Body of pancreas (tissue), 4 donors: ENCODE measurements around the gene RNF113B. TPM values are rescaled to one million over a fixed set of nuclear protein-coding genes. Genes with fewer than 3 reads are reported as not detected.

ENCODE experiments used
- ATAC-seq: fragments of 150-250 bp; one replicate; pipeline ENCODE4 v1.9.1; 2016
- DNase-seq, 4 donors: peaks; one replicate each; pipeline ENCODE4 v3.0.0-alpha.2; 2019
- H3K27ac ChIP-seq, 4 donors: fragments of 200-600 bp; sonication (generic); 1 replicate in 3 of 4; 2 replicates in 1 of 4; pipeline versions ENCODE4 v1.5.1 to v1.6.1; 2016 to 2019; ENCODE audit warnings: mild to moderate bottlenecking in 1 of 4, mixed read lengths in 1 of 4, moderate library complexity in 1 of 4
- H3K27me3 ChIP-seq, 2 donors: fragments of 200-600 bp; sonication (generic); one replicate each; pipeline ENCODE4 v1.6.0; 2016; ENCODE audit warnings: mild to moderate bottlenecking in 1 of 2
- H3K36me3 ChIP-seq, 2 donors: fragments of 200-600 bp; sonication (generic); replicated peaks in 1 of 2; 2 replicates each; pipeline ENCODE4 v1.5.1; 2016; ENCODE audit warnings: low read depth in 2 of 2; ENCODE audit not compliant: insufficient read depth in 1 of 2
- H3K4me1 ChIP-seq: fragments of 200-600 bp; sonication (generic); one replicate; pipeline ENCODE4 v1.6.0; 2016
- H3K4me3 ChIP-seq, 2 donors: fragments of 200-600 bp; sonication (generic); 1 replicate in 1 of 2; 2 replicates in 1 of 2; pipeline ENCODE4 v1.5.1; 2016 to 2019
- H3K9me3 ChIP-seq, 3 donors: fragments of 200-600 bp; sonication (generic); 1 replicate in 2 of 3; 2 replicates in 1 of 3; pipeline ENCODE4 v1.5.1; 2016
- CTCF ChIP-seq, 7 experiments: fragments of 450-650 bp in 4 of 7; fragments of 200-600 bp in 3 of 7; sonication (generic) in 3 of 7; IDR thresholded peaks; one replicate each; pipeline ENCODE4 v1.5.1; 2016 to 2019; ENCODE audit warnings: antibody characterized with exemption in 7 of 7
- POLR2A ChIP-seq, 3 donors: fragments of 450-650 bp; IDR thresholded peaks; one replicate each; pipeline ENCODE4 v1.6.1; 2016; ENCODE audit warnings: antibody characterized with exemption in 3 of 3, mild to moderate bottlenecking in 2 of 3
- WGBS, 2 donors: methylation state at CpG; one replicate each; pipeline ENCODE4 v1.1.5; 2017; 5-methylcytosine and 5-hydroxymethylcytosine counted together
- intact Hi-C: fragments of 100-400 bp; cut with DNase I; formaldehyde crosslinking; loops from one replicate; pipeline ENCODE4 v1.15.1; 2023
- total RNA-seq, 2 donors: library from RNA; depleted of rRNA; stranded (reverse); fragments of >200 nt; gene quantifications; one replicate each; pipeline ENCODE4 v1.1.0, GENCODE V29; 2016

Gene RNF113B
- total RNA-seq, 2 donors from 2014 or later = not detected

DNA sequence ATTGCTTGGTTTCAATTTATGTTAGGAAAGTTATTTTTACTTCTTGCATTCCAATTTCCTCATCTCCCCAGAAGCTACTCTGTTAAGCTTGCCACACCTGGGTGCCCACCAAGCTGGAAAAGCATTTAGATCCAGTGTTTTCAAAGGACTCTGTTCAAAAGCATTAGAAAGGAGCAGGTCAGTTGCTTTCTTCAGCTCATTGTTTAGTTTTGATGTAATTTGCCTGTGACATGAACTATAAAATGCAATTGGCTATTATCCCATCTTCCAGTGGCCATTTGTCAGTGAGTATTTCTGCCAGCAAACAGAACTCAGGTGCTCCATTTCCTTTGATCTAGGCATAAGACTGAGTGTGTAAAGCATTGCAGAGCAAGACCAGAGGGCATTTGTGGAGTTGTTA lies 46.7 kb upstream of the RNF113B start:
- TF ChIP-seq CTCF (IDR thresholded peaks at IDR 0.05) (no peak), POLR2A (IDR thresholded peaks at IDR 0.05) (no peak)
- Histone ChIP-seq H3K4me3 (no peak overlapping the region), H3K4me1 (peaks cover 59% of the 10 kb centered on the region), H3K27ac (peak overlapping the region; percentile 66 to 84 (median 74)), H3K27me3 (no peaks in the 10 kb centered on the region), H3K9me3 (no peaks in the 10 kb centered on the region), H3K36me3 (no peaks in the 10 kb centered on the region)
- intact Hi-C loops = loop anchor here (10.0 kb wide), 1 partner anchor 51 kb away; no protein-coding TSS in a partner anchor
- DNase-seq = peak in 1 of 4 donors; percentile 15
- ATAC-seq = no peak

DNA sequence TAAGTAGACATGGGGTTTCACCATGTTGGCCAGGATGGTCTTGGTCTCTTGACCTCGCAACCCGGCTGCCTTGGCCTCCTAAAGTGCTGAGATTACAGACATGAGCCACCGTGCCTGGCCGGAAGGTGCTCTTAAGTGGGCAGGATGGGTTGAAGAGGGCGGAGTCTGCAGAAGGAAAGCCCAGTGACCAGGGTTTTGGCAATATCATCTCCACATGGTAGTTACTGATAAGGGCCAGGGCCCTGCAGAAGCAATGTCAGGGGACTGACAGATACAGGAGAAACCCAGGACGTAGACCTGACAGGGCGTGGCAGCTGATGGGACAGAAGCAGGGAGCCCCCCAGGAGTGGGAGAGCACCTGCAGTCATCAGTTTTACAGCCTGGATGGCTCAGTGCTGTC lies 45.7 kb upstream of the RNF113B start:
- H3K27me3 ChIP-seq = no peaks in the 10 kb centered on the region
- DNase-seq (peak in 3 of 4 donors; percentile 29 to 46 (median 36)), ATAC-seq (no peak)
- no peak overlapping the region for H3K4me3 ChIP-seq
- intact Hi-C loops = loop anchor here (10.0 kb wide), 1 partner anchor 52 kb away; no protein-coding TSS in a partner anchor
- TF ChIP-seq CTCF (IDR thresholded peaks at IDR 0.05) (no peak), POLR2A (IDR thresholded peaks at IDR 0.05) (no peak)
- peaks cover 59% of the 10 kb centered on the region for H3K4me1 ChIP-seq
- no peaks in the 10 kb centered on the region for H3K9me3 ChIP-seq
- no peaks in the 10 kb centered on the region for H3K36me3 ChIP-seq
- peak overlapping the region; percentile 66 to 84 (median 74) for H3K27ac ChIP-seq
- WGBS, 2 donors = 59 to 61% methylated on average over 6 to 7 of the region's 7 CpGs

- 8 to 22% methylated on average over 5 of the region's 5 CpGs for WGBS, 2 donors
- peaks cover 59% of the 10 kb centered on the region for H3K4me1 ChIP-seq
Measured at GRCh38 chr13:98222081-98222554, 45.0 kb upstream of the RNF113B start.

GRCh38 chr13:98221234-98221633 lies 44.2 kb upstream of the RNF113B start:
- Histone ChIP-seq H3K27ac (peak overlapping the region in 3 of 4 donors; percentile 66 to 84 (median 82)), H3K36me3 (no peaks in the 10 kb centered on the region), H3K27me3 (no peaks in the 10 kb centered on the region), H3K4me3 (no peak overlapping the region), H3K9me3 (no peaks in the 10 kb centered on the region), H3K4me1 (peaks cover 65% of the 10 kb centered on the region)
- intact Hi-C loops = loop anchor here (10.0 kb wide), 1 partner anchor 54 kb away; no protein-coding TSS in a partner anchor
- 73 to 79% methylated on average over 6 of the region's 6 CpGs for WGBS, 2 donors
- TF ChIP-seq POLR2A (IDR thresholded peaks at IDR 0.05) (no peak), CTCF (IDR thresholded peaks at IDR 0.05) (no peak)
- no peak for DNase-seq
- no peak for ATAC-seq

More at GRCh38 chr13:98222081-98222554, 45.0 kb upstream of the RNF113B start:
- Histone ChIP-seq H3K9me3 (no peaks in the 10 kb centered on the region), H3K36me3 (no peaks in the 10 kb centered on the region), H3K27me3 (no peaks in the 10 kb centered on the region), H3K27ac (peak overlapping the region; percentile 66 to 84 (median 78)), H3K4me3 (no peak overlapping the region)
- intact Hi-C loops = loop anchor here (10.0 kb wide), 1 partner anchor 53 kb away; no protein-coding TSS in a partner anchor
- ATAC-seq (peak; percentile 94), DNase-seq (peak; percentile 85 to 91 (median 88))
- TF ChIP-seq POLR2A (IDR thresholded peaks at IDR 0.05) (peak in 1 of 3 donors; percentile 31), CTCF (IDR thresholded peaks at IDR 0.05) (no peak)
